Diencephalon (tissue), 1 donor: ENCODE results near the gene PRDM2. TPM values are rescaled to one million over a fixed set of nuclear protein-coding genes. Genes with fewer than 3 reads are reported as not detected.

Source experiments
- small RNA-seq: library from RNA; depleted of rRNA; stranded (forward); fragments of <200 nt; gene quantifications from one replicate; pipeline ENCODE3, GENCODE V24; 2014
- total RNA-seq: library from RNA; depleted of rRNA; stranded (reverse); fragments of >200 nt; gene quantifications from one replicate; pipeline ENCODE4 v1.2.3, GENCODE V29; 2014

The PRDM2 gene, protein sequence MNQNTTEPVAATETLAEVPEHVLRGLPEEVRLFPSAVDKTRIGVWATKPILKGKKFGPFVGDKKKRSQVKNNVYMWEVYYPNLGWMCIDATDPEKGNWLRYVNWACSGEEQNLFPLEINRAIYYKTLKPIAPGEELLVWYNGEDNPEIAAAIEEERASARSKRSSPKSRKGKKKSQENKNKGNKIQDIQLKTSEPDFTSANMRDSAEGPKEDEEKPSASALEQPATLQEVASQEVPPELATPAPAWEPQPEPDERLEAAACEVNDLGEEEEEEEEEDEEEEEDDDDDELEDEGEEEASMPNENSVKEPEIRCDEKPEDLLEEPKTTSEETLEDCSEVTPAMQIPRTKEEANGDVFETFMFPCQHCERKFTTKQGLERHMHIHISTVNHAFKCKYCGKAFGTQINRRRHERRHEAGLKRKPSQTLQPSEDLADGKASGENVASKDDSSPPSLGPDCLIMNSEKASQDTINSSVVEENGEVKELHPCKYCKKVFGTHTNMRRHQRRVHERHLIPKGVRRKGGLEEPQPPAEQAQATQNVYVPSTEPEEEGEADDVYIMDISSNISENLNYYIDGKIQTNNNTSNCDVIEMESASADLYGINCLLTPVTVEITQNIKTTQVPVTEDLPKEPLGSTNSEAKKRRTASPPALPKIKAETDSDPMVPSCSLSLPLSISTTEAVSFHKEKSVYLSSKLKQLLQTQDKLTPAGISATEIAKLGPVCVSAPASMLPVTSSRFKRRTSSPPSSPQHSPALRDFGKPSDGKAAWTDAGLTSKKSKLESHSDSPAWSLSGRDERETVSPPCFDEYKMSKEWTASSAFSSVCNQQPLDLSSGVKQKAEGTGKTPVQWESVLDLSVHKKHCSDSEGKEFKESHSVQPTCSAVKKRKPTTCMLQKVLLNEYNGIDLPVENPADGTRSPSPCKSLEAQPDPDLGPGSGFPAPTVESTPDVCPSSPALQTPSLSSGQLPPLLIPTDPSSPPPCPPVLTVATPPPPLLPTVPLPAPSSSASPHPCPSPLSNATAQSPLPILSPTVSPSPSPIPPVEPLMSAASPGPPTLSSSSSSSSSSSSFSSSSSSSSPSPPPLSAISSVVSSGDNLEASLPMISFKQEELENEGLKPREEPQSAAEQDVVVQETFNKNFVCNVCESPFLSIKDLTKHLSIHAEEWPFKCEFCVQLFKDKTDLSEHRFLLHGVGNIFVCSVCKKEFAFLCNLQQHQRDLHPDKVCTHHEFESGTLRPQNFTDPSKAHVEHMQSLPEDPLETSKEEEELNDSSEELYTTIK (N-terminal part only)
- 30.4 TPM for total RNA-seq

DNA sequence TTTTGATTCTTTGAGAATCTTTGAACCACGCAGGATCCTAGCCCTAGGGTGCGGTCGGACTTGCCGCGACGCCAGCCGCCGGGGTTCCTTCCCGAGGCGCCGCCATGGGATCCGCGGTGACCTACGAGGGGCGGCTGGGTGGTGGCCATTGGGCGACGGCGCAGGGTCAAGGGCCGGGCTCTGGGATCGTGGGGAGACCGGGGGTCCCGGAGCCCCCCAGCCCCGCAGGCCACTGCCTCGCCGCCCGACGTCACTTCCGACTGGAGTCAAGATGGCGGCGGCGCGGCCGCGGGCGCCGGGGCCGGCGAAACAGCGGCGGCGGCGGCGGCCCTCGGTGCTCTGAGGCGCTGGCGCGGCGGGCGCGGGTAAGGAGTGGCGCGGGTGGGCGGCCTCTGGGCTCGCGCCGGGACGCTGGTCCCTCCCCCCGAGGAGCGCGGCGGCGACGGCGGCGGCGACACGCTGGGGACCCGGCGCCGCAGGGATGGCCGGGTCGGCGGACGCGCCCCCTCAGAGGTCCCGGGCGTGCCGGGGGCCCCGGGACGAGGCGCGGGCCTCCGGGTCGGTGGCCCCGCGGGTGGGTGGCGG lies at the start of gene PRDM2:
Gene PRDM2, plus strand, starts transcription at position 253 of the 585 bp plus-strand sequence. CDS start 15,418 bp downstream, outside the sequence.

Small RNA genes within 50 kb of the gene (small RNA-seq; reads per million reads assigned to genes)
- gene RF00564: not detected

Other genes starting within 250 kb of the PRDM2 start
- 0.46 TPM for gene LRRC38, start 186.2 kb upstream of the PRDM2 start, total RNA-seq
- gene PDPN, start 116.4 kb upstream of the PRDM2 start, total RNA-seq: 11.8 TPM